ENCODE measurements around the gene TACO1.

Gene TACO1

GRCh38 chr17:63598281-63598680, 2.4 kb upstream of the TACO1 start:
- DNase-seq = no peak

GRCh38 chr17:63601439-63602371, 1.0 kb downstream of the TACO1 start:
- DNase-seq = peak in 1 of 56 donors; percentile 4

GRCh38 chr17:63609816-63610573, 9.3 kb downstream of the TACO1 start:
- DNase-seq = no peak

GRCh38 chr17:63610854-63611253, 10.2 kb downstream of the TACO1 start:
- no peak for DNase-seq

- DNase-seq = peak in 1 of 56 donors; percentile 3
Observed at GRCh38 chr17:63611354-63611753, 10.7 kb downstream of the TACO1 start.

- DNase-seq = no peak
Observed at GRCh38 chr17:63613663-63614062, 13.0 kb downstream of the TACO1 start.

- peak in 1 of 56 donors; percentile 35 for DNase-seq
Observed at GRCh38 chr17:63621229-63621683, 20.6 kb downstream of the TACO1 start.

GRCh38 chr17:63621684-63622573, 21.2 kb downstream of the TACO1 start, which contains the start of gene MAP3K3:
TSS of gene MAP3K3 (plus strand) at chr17:63622417. CDS start at chr17:63622760, 343 bp downstream.
- peak; percentile 92 to 100 (median 100) for DNase-seq

GRCh38 chr17:63622574-63623390, 22.1 kb downstream of the TACO1 start:
- DNase-seq = peak in 47 of 56 donors; percentile 9 to 78 (median 55)

GRCh38 chr17:63623786-63624530, 23.3 kb downstream of the TACO1 start:
- DNase-seq = no peak

GRCh38 chr17:63624531-63624880, 23.8 kb downstream of the TACO1 start:
- DNase-seq = no peak

GRCh38 chr17:63626551-63627180, 26.0 kb downstream of the TACO1 start:
- DNase-seq = no peak

- DNase-seq = no peak
Observed at GRCh38 chr17:63629627-63630026, 28.9 kb downstream of the TACO1 start.

- no peak for DNase-seq
Observed at GRCh38 chr17:63631062-63631461, 30.4 kb downstream of the TACO1 start.

- DNase-seq = no peak
Observed at GRCh38 chr17:63631626-63632025, 30.9 kb downstream of the TACO1 start.

- DNase-seq = no peak
Observed at GRCh38 chr17:63633742-63634141, 33.0 kb downstream of the TACO1 start.

GRCh38 chr17:63634163-63634562, 33.5 kb downstream of the TACO1 start:
- DNase-seq = peak in 1 of 56 donors; percentile 2

GRCh38 chr17:63634816-63635215, 34.1 kb downstream of the TACO1 start:
- DNase-seq = no peak

- no peak for DNase-seq
Observed at GRCh38 chr17:63635290-63635689, 34.6 kb downstream of the TACO1 start.

Measured in nucleus accumbens (tissue), 56 donors.